Fibroblast of peridontal ligament (primary cell): ENCODE measurements around the gene TP73.
A peak's percentile ranks its signal among the peaks of the same experiment; 100 is the strongest.

Experiments
- DNase-seq: peaks from one replicate; pipeline ENCODE4 v3.0.0-alpha.2; 2010; ENCODE audit errors: extremely low read depth

Gene TP73

GRCh38 chr1:3707298-3707938 is 55.1 kb downstream of the TP73 start:
- DNase-seq, result no peak

GRCh38 chr1:3707939-3708328 is 55.6 kb downstream of the TP73 start:
- no peak for DNase-seq

GRCh38 chr1:3708791-3709190 is 56.5 kb downstream of the TP73 start:
- no peak for DNase-seq

- DNase-seq, result no peak
These were observed 57.9 kb downstream of the TP73 start for GRCh38 chr1:3710251-3710650.

- no peak for DNase-seq
These were observed 59.1 kb downstream of the TP73 start for GRCh38 chr1:3711381-3711779.

GRCh38 chr1:3711780-3712451 is 59.6 kb downstream of the TP73 start:
- DNase-seq, result no peak

- no peak for DNase-seq
These were observed 60.5 kb downstream of the TP73 start for GRCh38 chr1:3712573-3713535.

- no peak for DNase-seq
These were observed 61.5 kb downstream of the TP73 start for GRCh38 chr1:3713840-3714239.

- DNase-seq, result no peak
These were observed 62.0 kb downstream of the TP73 start for GRCh38 chr1:3714284-3714741.

GRCh38 chr1:3714814-3715213 is 62.5 kb downstream of the TP73 start:
- DNase-seq, result no peak

GRCh38 chr1:3716351-3716750 is 64.0 kb downstream of the TP73 start:
- no peak for DNase-seq

- DNase-seq, result no peak
These were observed 64.9 kb downstream of the TP73 start for GRCh38 chr1:3717041-3717714.

- DNase-seq, result no peak
These were observed 65.6 kb downstream of the TP73 start for GRCh38 chr1:3717715-3718601.

- DNase-seq, result no peak
These were observed 66.4 kb downstream of the TP73 start for GRCh38 chr1:3718764-3719163.

- no peak for DNase-seq
These were observed 69.7 kb downstream of the TP73 start for GRCh38 chr1:3721955-3722465.

GRCh38 chr1:3722846-3723245 is 70.5 kb downstream of the TP73 start:
- no peak for DNase-seq

- peak; percentile 51 for DNase-seq
These were observed 72.2 kb downstream of the TP73 start for GRCh38 chr1:3724416-3725030.

- no peak for DNase-seq
These were observed 73.0 kb downstream of the TP73 start for GRCh38 chr1:3725366-3725765.

GRCh38 chr1:3727042-3727824 is 74.9 kb downstream of the TP73 start:
- no peak for DNase-seq
